ENCODE measurements around the gene HSD17B10. TPM values are rescaled to one million over a fixed set of nuclear protein-coding genes. Genes with fewer than 3 reads are reported as not detected.
A peak's percentile ranks its signal among the peaks of the same experiment; 100 is the strongest.

Gene HSD17B10
- total RNA-seq, 4 donors from 2014 or later: 72.7 to 105 (median 94.3) TPM

- intact Hi-C loops (cut with DNase I): no loop called here
These were observed 18.6 kb upstream of the HSD17B10 start for GRCh38 chrX:53452812-53453211.

GRCh38 chrX:53449632-53450031 lies 15.5 kb upstream of the HSD17B10 start:
- H3K27ac ChIP-seq (replicated peaks in 1 of 4): no peak overlapping the region
- H3K36me3 ChIP-seq: no peaks in the 10 kb centered on the region
- TF ChIP-seq POLR2AphosphoS5 (IDR thresholded peaks at IDR 0.05): no peak
- intact Hi-C loops (cut with DNase I): no loop called here
- no peaks in the 10 kb centered on the region for H3K27me3 ChIP-seq
- H3K4me3 ChIP-seq: no peak overlapping the region
- DNase-seq (ENCODE audit: extremely low spot score): no peak
- H3K4me1 ChIP-seq: no peaks in the 10 kb centered on the region
- no peaks in the 10 kb centered on the region for H3K9me3 ChIP-seq
- 74% methylated on average over 3 of the region's 3 CpGs for WGBS

More at GRCh38 chrX:53452812-53453211, 18.6 kb upstream of the HSD17B10 start:
- Histone ChIP-seq H3K4me1 (no peaks in the 10 kb centered on the region), H3K27ac (replicated peaks in 1 of 4) (no peak overlapping the region), H3K4me3 (no peak overlapping the region), H3K9me3 (no peaks in the 10 kb centered on the region), H3K27me3 (peaks cover 0 to 7% (median 0%) of the 10 kb centered on the region in 4 donors), H3K36me3 (no peaks in the 10 kb centered on the region)
- DNase-seq (ENCODE audit: extremely low spot score): no peak
- no peak for TF ChIP-seq POLR2AphosphoS5 (IDR thresholded peaks at IDR 0.05)
- no peak for TF ChIP-seq POLR2A (IDR thresholded peaks at IDR 0.05; ENCODE audit: low read depth)
- no peak for TF ChIP-seq EP300 (IDR thresholded peaks at IDR 0.05)
- TF ChIP-seq, protein P1, sequence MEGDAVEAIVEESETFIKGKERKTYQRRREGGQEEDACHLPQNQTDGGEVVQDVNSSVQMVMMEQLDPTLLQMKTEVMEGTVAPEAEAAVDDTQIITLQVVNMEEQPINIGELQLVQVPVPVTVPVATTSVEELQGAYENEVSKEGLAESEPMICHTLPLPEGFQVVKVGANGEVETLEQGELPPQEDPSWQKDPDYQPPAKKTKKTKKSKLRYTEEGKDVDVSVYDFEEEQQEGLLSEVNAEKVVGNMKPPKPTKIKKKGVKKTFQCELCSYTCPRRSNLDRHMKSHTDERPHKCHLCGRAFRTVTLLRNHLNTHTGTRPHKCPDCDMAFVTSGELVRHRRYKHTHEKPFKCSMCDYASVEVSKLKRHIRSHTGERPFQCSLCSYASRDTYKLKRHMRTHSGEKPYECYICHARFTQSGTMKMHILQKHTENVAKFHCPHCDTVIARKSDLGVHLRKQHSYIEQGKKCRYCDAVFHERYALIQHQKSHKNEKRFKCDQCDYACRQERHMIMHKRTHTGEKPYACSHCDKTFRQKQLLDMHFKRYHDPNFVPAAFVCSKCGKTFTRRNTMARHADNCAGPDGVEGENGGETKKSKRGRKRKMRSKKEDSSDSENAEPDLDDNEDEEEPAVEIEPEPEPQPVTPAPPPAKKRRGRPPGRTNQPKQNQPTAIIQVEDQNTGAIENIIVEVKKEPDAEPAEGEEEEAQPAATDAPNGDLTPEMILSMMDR (IDR thresholded peaks at IDR 0.05): no peak

- 86% methylated on average over 2 of the region's 2 CpGs for WGBS
These were observed 13.3 kb upstream of the HSD17B10 start for GRCh38 chrX:53447441-53447840.

DNA sequence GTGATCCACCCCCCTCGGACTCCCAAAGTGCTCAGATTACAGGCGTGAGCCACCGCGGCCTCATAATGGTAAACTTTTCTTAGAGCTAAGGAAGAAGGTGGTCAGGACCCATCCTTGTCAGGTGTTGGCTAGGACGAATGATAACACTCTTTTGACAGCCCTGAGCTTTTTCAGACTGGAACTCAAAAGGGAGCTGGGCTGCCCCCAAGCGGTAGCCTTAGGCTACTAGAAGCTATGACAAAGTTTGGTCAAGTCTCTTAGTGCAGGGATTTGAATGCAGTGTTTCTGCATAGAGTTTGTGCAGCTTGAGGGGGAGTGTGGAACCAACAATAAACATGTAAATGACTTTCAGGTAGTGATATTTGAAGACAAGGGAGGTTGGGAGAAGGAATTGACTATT lies 11.8 kb upstream of the HSD17B10 start:
- Histone ChIP-seq H3K27me3 (no peaks in the 10 kb centered on the region), H3K36me3 (no peaks in the 10 kb centered on the region), H3K9me3 (no peaks in the 10 kb centered on the region), H3K27ac (replicated peaks in 1 of 4) (no peak overlapping the region), H3K4me1 (peaks cover 2 to 14% (median 12%) of the 10 kb centered on the region in 4 donors), H3K4me3 (no peak overlapping the region)
- 13% methylated on average over 6 of the region's 6 CpGs for WGBS
- intact Hi-C loops (cut with DNase I): no loop called here
- TF ChIP-seq EP300 (IDR thresholded peaks at IDR 0.05) (no peak), POLR2A (IDR thresholded peaks at IDR 0.05; ENCODE audit: low read depth) (no peak), POLR2AphosphoS5 (IDR thresholded peaks at IDR 0.05) (no peak)
- TF ChIP-seq, protein P1 (IDR thresholded peaks at IDR 0.05): peak in 2 of 3 experiments; percentile 28 to 53
- no peak for DNase-seq (ENCODE audit: extremely low spot score)

More at GRCh38 chrX:53447441-53447840, 13.3 kb upstream of the HSD17B10 start:
- H3K4me3 ChIP-seq: no peak overlapping the region
- intact Hi-C loops (cut with DNase I): no loop called here
- no peak overlapping the region for H3K27ac ChIP-seq (replicated peaks in 1 of 4)
- TF ChIP-seq EP300 (IDR thresholded peaks at IDR 0.05): no peak
- TF ChIP-seq POLR2AphosphoS5 (IDR thresholded peaks at IDR 0.05): no peak
- TF ChIP-seq, protein P1 (IDR thresholded peaks at IDR 0.05): no peak
- TF ChIP-seq POLR2A (IDR thresholded peaks at IDR 0.05; ENCODE audit: low read depth): no peak
- no peaks in the 10 kb centered on the region for H3K36me3 ChIP-seq
- no peaks in the 10 kb centered on the region for H3K9me3 ChIP-seq
- no peaks in the 10 kb centered on the region for H3K27me3 ChIP-seq
- H3K4me1 ChIP-seq: no peaks in the 10 kb centered on the region
- DNase-seq (ENCODE audit: extremely low spot score): no peak

- DNase-seq (ENCODE audit: extremely low spot score): no peak
- no peak for TF ChIP-seq EP300 (IDR thresholded peaks at IDR 0.05)
- TF ChIP-seq POLR2AphosphoS5 (IDR thresholded peaks at IDR 0.05): no peak
- TF ChIP-seq, protein P1 (IDR thresholded peaks at IDR 0.05): no peak
- TF ChIP-seq POLR2A (IDR thresholded peaks at IDR 0.05; ENCODE audit: low read depth): no peak
- Histone ChIP-seq H3K27ac (replicated peaks in 1 of 4) (peak overlapping the region in 3 of 4 donors; percentile 64 to 83 (median 82)), H3K27me3 (no peaks in the 10 kb centered on the region), H3K4me1 (peaks cover 3 to 24% (median 21%) of the 10 kb centered on the region in 4 donors), H3K36me3 (no peaks in the 10 kb centered on the region), H3K4me3 (peak overlapping the region in 1 of 4 donors; percentile 54), H3K9me3 (no peaks in the 10 kb centered on the region)
- 71% methylated on average over 1 of the region's 1 CpG for WGBS
- intact Hi-C loops (cut with DNase I): loop anchor here (5.0 kb wide), 1 partner anchor 125 kb away; no protein-coding TSS in a partner anchor
These were observed 8.1 kb upstream of the HSD17B10 start for GRCh38 chrX:53442322-53442631.

Measured in esophagus muscularis mucosa (tissue), 4 donors.